Measurements from ENCODE around the gene AFF1.

Gene AFF1

GRCh38 chr4:87112063-87112462, 177.3 kb downstream of the AFF1 start:
- Histone ChIP-seq H3K9me3 (replicated peaks in 1 of 2; ENCODE audit: control insufficient read depth in 2 of 2, insufficient read depth in 1 of 2, low read depth in 1 of 2, low read length in 2 of 2) (no peaks in the 10 kb centered on the region), H4K8ac (ENCODE audit: low read depth, low read length) (no peak overlapping the region), H3K23ac (ENCODE audit: low read depth, low read length, poor library complexity) (no peak overlapping the region), H2BK12ac (ENCODE audit: low read length) (no peak overlapping the region), H2AK5ac (ENCODE audit: low read depth, low read length) (no peak overlapping the region), H2BK120ac (ENCODE audit: low read depth, low read length) (no peak overlapping the region), H3K27ac (replicated peaks; ENCODE audit: low read length) (no peak overlapping the region), H3K4ac (ENCODE audit: low read length) (no peak overlapping the region), H2BK5ac (ENCODE audit: low read length) (no peak overlapping the region), H3K36me3 (replicated peaks in 1 of 2; ENCODE audit: control insufficient read depth in 2 of 2, insufficient read depth in 2 of 2, low read length in 2 of 2) (peaks cover 16 to 80% of the 10 kb centered on the region in 2 donors), H2BK15ac (ENCODE audit: low read length) (no peak overlapping the region), H2AFZ (ENCODE audit: low read length) (no peak overlapping the region), H3K27me3 (ENCODE audit: control insufficient read depth in 3 of 3, insufficient read depth in 3 of 3, low read depth in 1 of 3, low read length in 3 of 3) (no peaks in the 10 kb centered on the region), H3K14ac (ENCODE audit: low read length) (no peak overlapping the region), H3K4me1 (ENCODE audit: control insufficient read depth in 2 of 2, insufficient read depth in 1 of 2, low read depth in 1 of 2, low read length in 2 of 2) (peaks cover 0 to 6% of the 10 kb centered on the region in 2 donors), H3K4me2 (ENCODE audit: insufficient read depth, low read length, poor library complexity, severe bottlenecking) (no peak overlapping the region), H3K4me3 (ENCODE audit: low read length in 2 of 2) (no peak overlapping the region), H3K18ac (ENCODE audit: low read length) (no peak overlapping the region), H4K91ac (ENCODE audit: low read depth, low read length, poor library complexity) (no peak overlapping the region), H3K79me1 (ENCODE audit: low read depth, low read length) (no peaks in the 10 kb centered on the region), H3K9ac (ENCODE audit: low read depth, low read length, poor library complexity) (no peak overlapping the region)
- WGBS, 2 donors (ENCODE audit: extremely low coverage in 2 of 2, insufficient read length in 2 of 2, insufficient replicate concordance in 1 of 2), result no CpG with 5 or more reads among the region's 4 CpGs
- DNase-seq (ENCODE audit: low spot score), result no peak

GRCh38 chr4:87114245-87115062, 179.6 kb downstream of the AFF1 start:
- Histone ChIP-seq H2BK15ac (ENCODE audit: low read length) (no peak overlapping the region), H4K8ac (ENCODE audit: low read depth, low read length) (no peak overlapping the region), H3K9ac (ENCODE audit: low read depth, low read length, poor library complexity) (no peak overlapping the region), H2BK5ac (ENCODE audit: low read length) (peak overlapping the region; percentile 27), H3K4me3 (ENCODE audit: low read length in 2 of 2) (no peak overlapping the region), H3K27me3 (ENCODE audit: control insufficient read depth in 3 of 3, insufficient read depth in 3 of 3, low read depth in 1 of 3, low read length in 3 of 3) (no peaks in the 10 kb centered on the region), H4K91ac (ENCODE audit: low read depth, low read length, poor library complexity) (no peak overlapping the region), H2AFZ (ENCODE audit: low read length) (no peak overlapping the region), H3K4me1 (ENCODE audit: control insufficient read depth in 2 of 2, insufficient read depth in 1 of 2, low read depth in 1 of 2, low read length in 2 of 2) (peaks cover 0 to 10% of the 10 kb centered on the region in 2 donors), H3K4me2 (ENCODE audit: insufficient read depth, low read length, poor library complexity, severe bottlenecking) (no peak overlapping the region), H3K4ac (ENCODE audit: low read length) (no peak overlapping the region), H3K9me3 (replicated peaks in 1 of 2; ENCODE audit: control insufficient read depth in 2 of 2, insufficient read depth in 1 of 2, low read depth in 1 of 2, low read length in 2 of 2) (no peaks in the 10 kb centered on the region), H3K36me3 (replicated peaks in 1 of 2; ENCODE audit: control insufficient read depth in 2 of 2, insufficient read depth in 2 of 2, low read length in 2 of 2) (peaks cover 13 to 79% of the 10 kb centered on the region in 2 donors), H3K14ac (ENCODE audit: low read length) (no peak overlapping the region), H3K23ac (ENCODE audit: low read depth, low read length, poor library complexity) (no peak overlapping the region), H3K27ac (replicated peaks; ENCODE audit: low read length) (no peak overlapping the region), H3K18ac (ENCODE audit: low read length) (no peak overlapping the region), H3K79me1 (ENCODE audit: low read depth, low read length) (no peaks in the 10 kb centered on the region), H2BK12ac (ENCODE audit: low read length) (no peak overlapping the region), H2BK120ac (ENCODE audit: low read depth, low read length) (no peak overlapping the region), H2AK5ac (ENCODE audit: low read depth, low read length) (no peak overlapping the region)
- WGBS, 2 donors (ENCODE audit: extremely low coverage in 2 of 2, insufficient read length in 2 of 2, insufficient replicate concordance in 1 of 2), result no CpG with 5 or more reads among the region's 24 CpGs
- no peak for DNase-seq (ENCODE audit: low spot score)

DNA sequence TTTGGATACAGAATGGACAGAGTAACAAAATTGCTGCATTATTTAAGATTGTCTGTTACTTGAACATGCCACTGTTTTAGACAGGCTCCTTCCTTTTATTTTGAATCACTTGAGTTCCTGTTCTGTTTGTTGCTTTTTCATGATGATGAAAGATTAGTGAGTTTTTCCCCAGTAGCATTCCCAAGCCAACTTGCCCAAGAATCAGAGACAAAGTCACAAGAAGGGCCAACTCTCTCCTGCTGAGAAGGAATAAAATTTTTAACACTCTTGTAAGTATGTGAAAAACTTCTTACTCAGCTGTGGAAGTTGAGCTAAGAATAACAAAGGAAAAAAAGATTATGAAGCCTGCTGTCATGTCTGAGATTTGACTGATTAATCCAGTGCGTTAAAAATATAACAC, 181.4 kb downstream of the AFF1 start:
- no peaks in the 10 kb centered on the region for H3K79me1 ChIP-seq (ENCODE audit: low read depth, low read length)
- no peak overlapping the region for H4K91ac ChIP-seq (ENCODE audit: low read depth, low read length, poor library complexity)
- no peak overlapping the region for H3K27ac ChIP-seq (replicated peaks; ENCODE audit: low read length)
- no peak overlapping the region for H2BK15ac ChIP-seq (ENCODE audit: low read length)
- H2AFZ ChIP-seq (ENCODE audit: low read length), result no peak overlapping the region
- no peak overlapping the region for H3K9ac ChIP-seq (ENCODE audit: low read depth, low read length, poor library complexity)
- no peak overlapping the region for H2BK120ac ChIP-seq (ENCODE audit: low read depth, low read length)
- no peaks in the 10 kb centered on the region for H3K27me3 ChIP-seq (ENCODE audit: control insufficient read depth in 3 of 3, insufficient read depth in 3 of 3, low read depth in 1 of 3, low read length in 3 of 3)
- H4K8ac ChIP-seq (ENCODE audit: low read depth, low read length), result no peak overlapping the region
- H3K4me3 ChIP-seq (ENCODE audit: low read length in 2 of 2), result no peak overlapping the region
- H2AK5ac ChIP-seq (ENCODE audit: low read depth, low read length), result no peak overlapping the region
- H3K36me3 ChIP-seq (replicated peaks in 1 of 2; ENCODE audit: control insufficient read depth in 2 of 2, insufficient read depth in 2 of 2, low read length in 2 of 2), result peaks cover 13 to 83% of the 10 kb centered on the region in 2 donors
- H2BK5ac ChIP-seq (ENCODE audit: low read length), result no peak overlapping the region
- H2BK12ac ChIP-seq (ENCODE audit: low read length), result no peak overlapping the region
- H3K4me2 ChIP-seq (ENCODE audit: insufficient read depth, low read length, poor library complexity, severe bottlenecking), result no peak overlapping the region
- no peaks in the 10 kb centered on the region for H3K9me3 ChIP-seq (replicated peaks in 1 of 2; ENCODE audit: control insufficient read depth in 2 of 2, insufficient read depth in 1 of 2, low read depth in 1 of 2, low read length in 2 of 2)
- H3K23ac ChIP-seq (ENCODE audit: low read depth, low read length, poor library complexity), result no peak overlapping the region
- no CpG with 5 or more reads among the region's 1 CpG for WGBS, 2 donors (ENCODE audit: extremely low coverage in 2 of 2, insufficient read length in 2 of 2, insufficient replicate concordance in 1 of 2)
- peaks cover 3 to 18% of the 10 kb centered on the region in 2 donors for H3K4me1 ChIP-seq (ENCODE audit: control insufficient read depth in 2 of 2, insufficient read depth in 1 of 2, low read depth in 1 of 2, low read length in 2 of 2)
- DNase-seq (ENCODE audit: low spot score), result no peak
- no peak overlapping the region for H3K14ac ChIP-seq (ENCODE audit: low read length)
- no peak overlapping the region for H3K4ac ChIP-seq (ENCODE audit: low read length)
- no peak overlapping the region for H3K18ac ChIP-seq (ENCODE audit: low read length)

DNA sequence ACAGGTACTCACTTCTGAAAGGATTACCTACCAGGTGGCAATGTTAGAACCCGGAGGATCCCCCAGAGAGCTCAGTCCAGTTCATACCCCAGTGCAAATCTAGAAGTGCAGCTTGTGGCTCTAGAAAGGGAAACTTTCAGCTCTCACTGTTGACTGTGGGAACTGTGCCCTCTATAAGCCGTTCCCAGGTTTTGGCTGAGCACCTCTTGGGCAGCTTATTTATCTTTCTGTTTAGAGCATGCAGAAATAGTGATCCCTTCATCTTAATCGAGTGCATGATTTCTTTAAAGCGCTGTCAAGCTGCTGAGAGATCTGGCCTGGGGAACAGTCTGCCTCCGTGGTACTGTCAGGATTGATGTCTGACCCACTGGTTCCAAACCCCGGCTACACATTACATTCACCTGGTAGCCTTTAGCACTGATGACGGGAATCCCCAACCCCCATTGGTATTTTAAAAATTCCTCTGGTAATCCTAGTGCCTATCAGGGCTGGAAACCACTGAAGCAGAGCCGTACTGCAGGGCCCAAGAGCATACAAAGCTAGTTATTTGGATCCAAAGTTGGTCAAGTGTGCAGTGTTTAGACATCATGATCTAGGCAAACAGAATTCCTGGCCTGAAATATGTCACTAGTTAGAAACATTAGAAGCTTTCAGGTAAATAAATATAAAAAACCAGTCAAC, 182.4 kb downstream of the AFF1 start:
- Histone ChIP-seq H3K18ac (ENCODE audit: low read length) (no peak overlapping the region), H4K91ac (ENCODE audit: low read depth, low read length, poor library complexity) (no peak overlapping the region), H3K4ac (ENCODE audit: low read length) (no peak overlapping the region), H4K8ac (ENCODE audit: low read depth, low read length) (no peak overlapping the region), H3K4me3 (ENCODE audit: low read length in 2 of 2) (no peak overlapping the region), H2AK5ac (ENCODE audit: low read depth, low read length) (no peak overlapping the region), H3K14ac (ENCODE audit: low read length) (no peak overlapping the region), H3K23ac (ENCODE audit: low read depth, low read length, poor library complexity) (no peak overlapping the region), H3K4me1 (ENCODE audit: control insufficient read depth in 2 of 2, insufficient read depth in 1 of 2, low read depth in 1 of 2, low read length in 2 of 2) (peaks cover 3 to 20% of the 10 kb centered on the region in 2 donors), H2AFZ (ENCODE audit: low read length) (no peak overlapping the region), H2BK15ac (ENCODE audit: low read length) (no peak overlapping the region), H3K27ac (replicated peaks; ENCODE audit: low read length) (no peak overlapping the region), H2BK12ac (ENCODE audit: low read length) (no peak overlapping the region), H3K9me3 (replicated peaks in 1 of 2; ENCODE audit: control insufficient read depth in 2 of 2, insufficient read depth in 1 of 2, low read depth in 1 of 2, low read length in 2 of 2) (no peaks in the 10 kb centered on the region), H3K4me2 (ENCODE audit: insufficient read depth, low read length, poor library complexity, severe bottlenecking) (no peak overlapping the region), H3K36me3 (replicated peaks in 1 of 2; ENCODE audit: control insufficient read depth in 2 of 2, insufficient read depth in 2 of 2, low read length in 2 of 2) (peaks cover 13 to 75% of the 10 kb centered on the region in 2 donors), H3K27me3 (ENCODE audit: control insufficient read depth in 3 of 3, insufficient read depth in 3 of 3, low read depth in 1 of 3, low read length in 3 of 3) (no peaks in the 10 kb centered on the region), H3K79me1 (ENCODE audit: low read depth, low read length) (no peaks in the 10 kb centered on the region), H2BK120ac (ENCODE audit: low read depth, low read length) (no peak overlapping the region), H2BK5ac (ENCODE audit: low read length) (no peak overlapping the region), H3K9ac (ENCODE audit: low read depth, low read length, poor library complexity) (no peak overlapping the region)
- no peak for DNase-seq (ENCODE audit: low spot score)
- no CpG with 5 or more reads among the region's 8 CpGs for WGBS, 2 donors (ENCODE audit: extremely low coverage in 2 of 2, insufficient read length in 2 of 2, insufficient replicate concordance in 1 of 2)
